Activated naive CD8-positive, alpha-beta T cell (primary cell): Measurements from ENCODE around the gene ZBED4.

ENCODE experiments used
- H3K27ac Mint-ChIP-seq: one replicate; pipeline ENCODE4 v1.8.0; 2021; ENCODE audit warnings: mixed read lengths
- H3K27me3 Mint-ChIP-seq: one replicate; pipeline ENCODE4 v1.8.0; 2021; ENCODE audit warnings: mixed read lengths
- H3K36me3 Mint-ChIP-seq: one replicate; pipeline ENCODE4 v1.8.0; 2021; ENCODE audit warnings: mixed read lengths
- H3K4me1 Mint-ChIP-seq: one replicate; pipeline ENCODE4 v1.8.0; 2021; ENCODE audit warnings: low read depth, mixed read lengths
- H3K4me3 Mint-ChIP-seq: one replicate; pipeline ENCODE4 v1.8.0; 2021; ENCODE audit warnings: mild to moderate bottlenecking, mixed read lengths
- H3K9me3 Mint-ChIP-seq: one replicate; pipeline ENCODE4 v1.8.0; 2021; ENCODE audit warnings: low read depth, mixed read lengths

Gene ZBED4

GRCh38 chr22:49933236-49934159, 79.9 kb downstream of the ZBED4 start:
- Mint-ChIP-seq H3K4me3 (peak overlapping the region; percentile 17), H3K27me3 (no peaks in the 10 kb centered on the region), H3K4me1 (peaks cover 30% of the 10 kb centered on the region), H3K27ac (peak overlapping the region; percentile 75), H3K9me3 (no peaks in the 10 kb centered on the region), H3K36me3 (no peaks in the 10 kb centered on the region)

GRCh38 chr22:49934160-49934890, 80.7 kb downstream of the ZBED4 start:
- Mint-ChIP-seq H3K4me1 (peaks cover 30% of the 10 kb centered on the region), H3K9me3 (no peaks in the 10 kb centered on the region), H3K27me3 (no peaks in the 10 kb centered on the region), H3K36me3 (no peaks in the 10 kb centered on the region), H3K4me3 (peak overlapping the region; percentile 17), H3K27ac (no peak overlapping the region)

- no peak overlapping the region for H3K27ac Mint-ChIP-seq
- no peaks in the 10 kb centered on the region for H3K27me3 Mint-ChIP-seq
- no peaks in the 10 kb centered on the region for H3K36me3 Mint-ChIP-seq
- peaks cover 28% of the 10 kb centered on the region for H3K4me1 Mint-ChIP-seq
- no peaks in the 10 kb centered on the region for H3K9me3 Mint-ChIP-seq
- H3K4me3 Mint-ChIP-seq, result no peak overlapping the region
Measured at GRCh38 chr22:49934891-49935557, 81.4 kb downstream of the ZBED4 start.

GRCh38 chr22:49935561-49935960, 81.9 kb downstream of the ZBED4 start:
- H3K27me3 Mint-ChIP-seq, result no peaks in the 10 kb centered on the region
- peaks cover 24% of the 10 kb centered on the region for H3K4me1 Mint-ChIP-seq
- H3K27ac Mint-ChIP-seq, result no peak overlapping the region
- H3K36me3 Mint-ChIP-seq, result no peaks in the 10 kb centered on the region
- peak overlapping the region; percentile 10 for H3K4me3 Mint-ChIP-seq
- H3K9me3 Mint-ChIP-seq, result no peaks in the 10 kb centered on the region

GRCh38 chr22:49936018-49936972, 82.7 kb downstream of the ZBED4 start:
- no peaks in the 10 kb centered on the region for H3K27me3 Mint-ChIP-seq
- peak overlapping the region; percentile 77 for H3K27ac Mint-ChIP-seq
- H3K36me3 Mint-ChIP-seq, result no peaks in the 10 kb centered on the region
- H3K4me1 Mint-ChIP-seq, result peaks cover 19% of the 10 kb centered on the region
- H3K9me3 Mint-ChIP-seq, result no peaks in the 10 kb centered on the region
- H3K4me3 Mint-ChIP-seq, result peak overlapping the region; percentile 72

- Mint-ChIP-seq H3K27me3 (no peaks in the 10 kb centered on the region), H3K36me3 (no peaks in the 10 kb centered on the region), H3K4me1 (peaks cover 14% of the 10 kb centered on the region)
Measured at GRCh38 chr22:49936973-49937757, 83.5 kb downstream of the ZBED4 start.

GRCh38 chr22:49937758-49938564, 84.3 kb downstream of the ZBED4 start:
- no peak overlapping the region for H3K27ac Mint-ChIP-seq
- H3K4me1 Mint-ChIP-seq, result peaks cover 11% of the 10 kb centered on the region
- no peaks in the 10 kb centered on the region for H3K9me3 Mint-ChIP-seq
- no peaks in the 10 kb centered on the region for H3K27me3 Mint-ChIP-seq
- no peak overlapping the region for H3K4me3 Mint-ChIP-seq
- no peaks in the 10 kb centered on the region for H3K36me3 Mint-ChIP-seq

More at GRCh38 chr22:49936973-49937757, 83.5 kb downstream of the ZBED4 start:
- Mint-ChIP-seq H3K27ac (peak overlapping the region; percentile 77), H3K4me3 (peak overlapping the region; percentile 72), H3K9me3 (no peaks in the 10 kb centered on the region)

GRCh38 chr22:49938565-49939136, 85.0 kb downstream of the ZBED4 start:
- Mint-ChIP-seq H3K27me3 (no peaks in the 10 kb centered on the region), H3K9me3 (no peaks in the 10 kb centered on the region), H3K4me1 (peaks cover 7% of the 10 kb centered on the region), H3K27ac (no peak overlapping the region), H3K4me3 (no peak overlapping the region), H3K36me3 (no peaks in the 10 kb centered on the region)
